GM18502 (cell line): ENCODE measurements around the gene KIF18B.

Source experiments
- ATAC-seq: cut with Tn5 transposase; IDR thresholded peaks from one replicate; pipeline ENCODE4 v1.9.1; 2021; ENCODE audit warnings: mild to moderate bottlenecking; ENCODE audit not compliant: unreplicated experiment, poor library complexity

Gene KIF18B

GRCh38 chr17:44907729-44908470 is 39.7 kb downstream of the KIF18B start:
- ATAC-seq = no peak

GRCh38 chr17:44906763-44907728 is 40.5 kb downstream of the KIF18B start:
- no peak for ATAC-seq

DNA sequence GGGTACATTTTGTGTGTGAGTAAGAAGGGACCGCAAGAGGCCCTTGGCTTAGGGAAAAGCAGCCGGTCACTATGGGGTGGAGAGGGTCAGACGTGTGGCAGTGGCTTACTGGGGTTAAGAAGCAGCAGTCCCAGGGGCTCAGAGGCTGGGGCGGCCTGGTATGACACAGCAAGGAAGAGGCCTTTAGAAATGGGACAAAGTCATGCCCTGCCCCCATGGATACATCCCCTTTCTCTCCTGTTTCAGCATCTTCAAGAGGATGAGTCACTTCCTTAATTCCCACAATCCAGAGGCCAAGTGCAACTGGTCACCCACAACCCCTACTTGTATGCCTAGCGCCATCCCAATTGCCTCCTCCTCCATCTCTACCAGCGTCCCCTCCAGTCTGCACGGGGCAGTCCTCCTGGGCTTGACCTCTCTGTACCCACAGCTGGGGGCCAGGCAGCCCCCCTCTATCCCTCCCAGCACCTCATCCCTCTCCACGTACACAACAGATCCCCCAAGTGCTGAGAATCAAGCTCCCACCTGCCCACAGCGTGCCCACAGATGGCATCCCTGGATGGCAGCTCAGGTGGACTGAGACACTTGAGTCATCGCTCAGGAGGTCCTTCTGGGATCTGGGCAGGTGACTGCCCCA is 41.4 kb downstream of the KIF18B start:
- no peak for ATAC-seq

DNA sequence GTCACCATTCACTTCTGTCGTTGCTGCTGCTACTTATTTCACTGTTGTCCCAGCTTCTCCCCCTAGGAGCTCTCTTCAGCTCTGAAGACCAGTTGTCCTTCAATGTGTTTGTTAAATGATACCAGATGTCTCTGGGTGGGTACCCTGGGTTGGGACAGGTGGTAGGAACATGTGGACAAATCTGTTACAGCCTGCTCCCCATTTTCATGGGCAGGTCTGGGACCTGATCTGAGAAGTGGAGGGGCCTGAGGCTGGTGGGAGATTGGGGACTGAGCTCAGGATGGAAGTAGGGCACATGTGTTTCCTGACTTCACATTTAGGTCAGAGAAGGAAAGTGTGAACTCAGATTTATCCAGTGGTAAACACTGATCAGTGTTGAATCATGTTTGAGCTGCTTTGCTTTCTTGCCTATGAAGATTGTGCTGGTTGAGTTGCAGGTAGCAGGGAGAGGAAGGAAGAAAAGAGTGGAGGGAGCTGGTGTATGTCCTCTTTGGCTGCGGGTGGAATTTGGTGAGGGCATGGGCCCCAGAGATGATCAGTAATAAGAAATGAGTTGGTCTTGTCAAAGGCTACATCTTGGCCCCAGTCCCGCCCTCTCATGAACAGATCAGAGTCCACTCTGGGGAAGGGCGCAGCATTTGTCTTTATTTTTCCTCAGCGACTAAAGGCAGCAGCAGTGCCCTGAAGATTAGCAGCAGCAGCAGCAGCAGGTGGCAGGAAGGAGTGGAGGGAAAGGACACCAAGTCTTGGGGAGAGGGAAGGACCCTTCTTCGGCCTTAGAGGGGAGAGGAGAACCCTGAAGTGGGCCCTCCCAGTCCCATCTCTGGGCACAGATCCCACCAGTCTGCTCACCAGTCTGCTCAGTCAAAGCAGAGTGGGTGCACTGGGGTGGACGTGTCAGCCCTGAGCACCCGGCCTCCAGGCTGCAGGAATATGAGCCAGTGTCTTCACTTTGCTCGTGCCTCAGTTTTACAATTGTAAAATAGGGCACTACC is 42.3 kb downstream of the KIF18B start:
- no peak for ATAC-seq

- no peak for ATAC-seq
These were observed 43.3 kb downstream of the KIF18B start for GRCh38 chr17:44904001-44904984.

DNA sequence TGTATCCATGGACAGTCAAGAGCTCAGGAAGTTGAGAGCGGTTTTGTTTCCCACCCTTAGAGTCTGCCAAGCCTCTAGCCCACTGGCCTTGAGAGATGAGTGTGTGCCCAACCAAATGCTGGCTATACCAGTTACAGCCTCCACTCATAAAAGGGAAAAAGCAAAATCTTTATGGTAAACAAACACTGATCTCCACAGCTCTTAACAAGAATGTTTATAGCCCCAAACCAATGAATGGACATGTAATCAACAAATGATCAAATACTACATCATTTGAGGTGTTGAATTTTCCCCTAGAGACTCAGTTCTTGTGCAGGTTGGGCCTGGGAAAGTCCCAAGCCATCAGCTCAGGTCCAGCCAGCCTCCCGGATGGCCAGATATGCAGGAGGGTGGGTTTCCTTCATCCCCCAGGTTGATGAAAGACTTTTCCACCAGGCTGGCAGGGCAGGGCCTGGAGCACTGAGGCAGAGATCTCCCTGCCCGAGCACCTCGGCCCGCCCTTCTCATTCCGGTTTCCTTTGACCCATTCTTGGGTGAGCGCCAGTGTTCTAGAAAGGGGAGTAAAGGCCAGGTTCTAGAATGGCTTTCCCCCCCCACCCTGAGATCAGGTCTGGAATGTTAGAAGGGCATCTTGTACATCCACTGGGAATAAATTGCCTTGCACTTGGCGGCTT is 44.4 kb downstream of the KIF18B start:
- ATAC-seq = no peak

DNA sequence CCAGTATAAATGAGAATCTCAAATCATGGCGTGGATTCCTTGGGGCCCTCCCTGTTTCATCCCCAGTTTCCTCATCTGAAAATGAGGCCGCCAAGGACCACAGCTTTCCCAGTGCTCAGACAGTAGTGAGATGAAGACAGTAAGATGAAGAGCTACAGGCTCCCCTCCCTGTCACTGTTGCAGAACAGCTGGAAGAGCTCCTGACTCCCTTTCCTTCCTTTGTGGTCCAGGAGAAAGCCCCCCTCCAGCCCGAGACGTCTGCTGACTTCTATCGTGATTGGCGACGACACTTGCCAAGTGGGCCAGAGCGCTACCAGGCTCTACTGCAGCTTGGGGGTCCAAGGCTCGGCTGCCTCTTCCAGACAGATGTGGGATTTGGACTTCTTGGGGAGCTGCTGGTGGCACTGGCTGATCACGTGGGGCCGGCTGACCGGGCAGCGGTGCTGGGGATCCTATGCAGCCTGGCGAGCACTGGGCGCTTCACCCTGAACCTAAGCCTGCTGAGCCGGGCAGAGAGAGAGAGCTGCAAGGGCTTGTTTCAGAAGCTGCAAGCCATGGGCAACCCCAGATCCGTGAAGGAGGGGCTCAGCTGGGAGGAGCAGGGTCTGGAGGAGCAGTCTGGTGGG is 45.3 kb downstream of the KIF18B start:
- no peak for ATAC-seq

GRCh38 chr17:44901411-44901921 is 46.1 kb downstream of the KIF18B start:
- ATAC-seq = no peak

DNA sequence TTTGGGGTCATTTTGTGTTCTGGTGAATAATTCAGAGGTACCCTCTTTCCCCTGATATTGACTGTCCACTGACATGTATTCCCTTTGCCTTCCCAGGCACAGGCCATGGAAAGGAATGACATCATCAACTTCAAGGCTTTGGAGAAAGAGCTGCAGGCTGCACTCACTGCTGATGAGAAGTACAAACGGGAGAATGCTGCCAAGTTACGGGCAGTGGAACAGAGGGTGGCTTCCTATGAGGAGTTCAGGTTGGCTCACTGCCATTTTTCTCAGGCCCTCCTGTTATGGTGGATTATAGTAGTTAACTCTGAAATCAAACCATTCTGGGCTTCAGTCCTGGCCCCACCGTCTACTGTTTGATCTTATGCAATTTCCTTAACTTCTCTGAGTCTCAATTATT is 46.7 kb downstream of the KIF18B start:
- ATAC-seq = no peak

- peak; percentile 76 for ATAC-seq
These were observed 48.3 kb downstream of the KIF18B start, which contains the start of gene EFTUD2 for GRCh38 chr17:44899074-44899782. Gene EFTUD2, minus strand, starts transcription at chr17:44899445. Its CDS starts 4,924 bp downstream, at chr17:44894521.

GRCh38 chr17:44898768-44899073 is 48.9 kb downstream of the KIF18B start:
- no peak for ATAC-seq

- ATAC-seq = no peak
These were observed 52.9 kb downstream of the KIF18B start for GRCh38 chr17:44894642-44895041.

DNA sequence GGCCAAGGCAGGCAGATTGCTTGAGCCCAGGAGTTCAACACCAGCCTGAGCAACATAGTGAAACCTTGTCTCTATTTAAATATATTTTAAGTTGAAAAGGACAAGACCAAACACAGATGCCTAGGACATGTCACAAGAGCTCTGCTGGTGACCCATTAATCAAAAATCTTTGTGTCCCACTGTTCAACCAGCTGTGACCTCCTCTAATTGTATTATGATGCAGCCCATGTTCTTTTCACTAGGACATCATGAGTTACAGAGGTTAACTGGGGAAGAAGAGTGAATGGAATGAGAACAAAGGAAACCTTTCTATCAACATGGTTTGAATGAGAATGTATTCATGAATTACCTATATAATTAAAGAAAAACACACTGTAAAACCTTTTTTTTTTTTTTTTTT is 55.3 kb downstream of the KIF18B start:
- ATAC-seq = no peak

DNA sequence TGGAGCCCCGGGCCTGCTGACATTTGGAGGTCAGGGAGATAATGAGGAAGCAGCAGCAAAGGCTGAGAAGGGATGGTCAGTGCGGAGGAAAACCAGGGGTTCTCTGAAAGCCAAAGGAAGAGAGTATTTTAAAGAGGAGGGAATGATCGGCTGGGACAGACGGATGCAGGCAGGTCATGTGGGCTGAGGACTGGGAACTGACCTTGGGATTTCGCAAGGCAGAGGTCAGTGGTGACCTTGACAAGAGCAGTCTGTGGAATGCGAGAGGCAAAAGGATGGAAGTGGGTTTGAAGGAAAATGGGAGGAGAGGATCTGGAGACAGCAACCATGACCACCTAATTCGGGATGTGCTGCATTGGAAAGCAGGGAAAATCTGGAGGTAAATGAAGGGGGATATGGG is 58.6 kb downstream of the KIF18B start:
- no peak for ATAC-seq

GRCh38 chr17:44887971-44888954 is 59.3 kb downstream of the KIF18B start:
- no peak for ATAC-seq

GRCh38 chr17:44887016-44887415 is 60.6 kb downstream of the KIF18B start:
- no peak for ATAC-seq
